GM12878 (cell line): ENCODE measurements around the gene CCND2.

ENCODE experiments used
- CHD1 ChIP-seq: IDR thresholded peaks from 2 replicates; pipeline ENCODE4 v1.6.1; 2012; ENCODE audit warnings: low read depth, low read length, improper control_type of control experiment
- CHD2 ChIP-seq: IDR thresholded peaks from 2 replicates; pipeline ENCODE4 v1.6.1; 2011; ENCODE audit warnings: low read depth, low read length, improper control_type of control experiment, borderline replicate concordance
- E4F1 ChIP-seq: fragments of 450-650 bp; IDR thresholded peaks from 2 replicates; pipeline ENCODE4 v1.6.1; 2018; ENCODE audit warnings: borderline replicate concordance, mild to moderate bottlenecking; ENCODE audit not compliant: partially characterized antibody
- EGR1 ChIP-seq, 2 experiments: IDR thresholded peaks; 1 replicate in 1 of 2; 2 replicates in 1 of 2; pipeline ENCODE4 v1.6.1; 2011 to 2012; ENCODE audit warnings: low read depth in 2 of 2, low read length in 2 of 2, borderline replicate concordance in 1 of 2, mild to moderate bottlenecking in 1 of 2, moderate library complexity in 1 of 2
- ESRRA ChIP-seq: IDR thresholded peaks from 2 replicates; pipeline ENCODE4 v1.6.1; 2012; ENCODE audit warnings: mild to moderate bottlenecking, low read length, improper control_type of control experiment
- POLR2A ChIP-seq: IDR thresholded peaks from 2 replicates; pipeline ENCODE4 v1.6.1; 2011; ENCODE audit warnings: low read depth, mild to moderate bottlenecking, low read length
- RCOR1 ChIP-seq: conservative IDR thresholded peaks from 2 replicates; pipeline ENCODE4 v1.6.1; 2012; ENCODE audit warnings: low read depth, low read length, improper control_type of control experiment
- TARDBP ChIP-seq: IDR thresholded peaks from 2 replicates; pipeline ENCODE4 v1.6.1; 2016; ENCODE audit warnings: borderline replicate concordance
- TBL1XR1 ChIP-seq: IDR thresholded peaks from 2 replicates; pipeline ENCODE4 v1.6.1; 2012; ENCODE audit warnings: low read depth, low read length, improper control_type of control experiment
- ZNF274 ChIP-seq: IDR thresholded peaks from one replicate; pipeline ENCODE4 v1.8.0; 2011; ENCODE audit not compliant: insufficient read length, insufficient read depth
- TF ChIP-seq, protein P1 (sequence below), 3 experiments: IDR thresholded peaks in 2 of 3; conservative IDR thresholded peaks in 1 of 3; 2 replicates each; pipeline ENCODE4 v1.5.1; 2011; ENCODE audit warnings: low read depth in 3 of 3, low read length in 3 of 3, mild to moderate bottlenecking in 3 of 3, control low read depth in 2 of 3, moderate library complexity in 2 of 3, inconsistent platforms in 1 of 3, mixed read lengths in 1 of 3; ENCODE audit not compliant: control insufficient read depth in 2 of 3, insufficient read depth in 1 of 3; ENCODE audit errors: extremely low read depth in 1 of 3
- TF ChIP-seq, protein P2 (sequence below): IDR thresholded peaks from 2 replicates; pipeline ENCODE4 v1.6.1; 2011; ENCODE audit warnings: low read depth, mild to moderate bottlenecking, low read length, moderate library complexity, borderline replicate concordance; ENCODE audit errors: extremely low read depth

- TF ChIP-seq, protein P1, sequence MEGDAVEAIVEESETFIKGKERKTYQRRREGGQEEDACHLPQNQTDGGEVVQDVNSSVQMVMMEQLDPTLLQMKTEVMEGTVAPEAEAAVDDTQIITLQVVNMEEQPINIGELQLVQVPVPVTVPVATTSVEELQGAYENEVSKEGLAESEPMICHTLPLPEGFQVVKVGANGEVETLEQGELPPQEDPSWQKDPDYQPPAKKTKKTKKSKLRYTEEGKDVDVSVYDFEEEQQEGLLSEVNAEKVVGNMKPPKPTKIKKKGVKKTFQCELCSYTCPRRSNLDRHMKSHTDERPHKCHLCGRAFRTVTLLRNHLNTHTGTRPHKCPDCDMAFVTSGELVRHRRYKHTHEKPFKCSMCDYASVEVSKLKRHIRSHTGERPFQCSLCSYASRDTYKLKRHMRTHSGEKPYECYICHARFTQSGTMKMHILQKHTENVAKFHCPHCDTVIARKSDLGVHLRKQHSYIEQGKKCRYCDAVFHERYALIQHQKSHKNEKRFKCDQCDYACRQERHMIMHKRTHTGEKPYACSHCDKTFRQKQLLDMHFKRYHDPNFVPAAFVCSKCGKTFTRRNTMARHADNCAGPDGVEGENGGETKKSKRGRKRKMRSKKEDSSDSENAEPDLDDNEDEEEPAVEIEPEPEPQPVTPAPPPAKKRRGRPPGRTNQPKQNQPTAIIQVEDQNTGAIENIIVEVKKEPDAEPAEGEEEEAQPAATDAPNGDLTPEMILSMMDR (IDR thresholded peaks at IDR 0.05 in 2 of 3, conservative IDR thresholded peaks at IDR 0.05 in 1 of 3; ENCODE audit: control insufficient read depth in 2 of 3, extremely low read depth in 1 of 3, insufficient read depth in 1 of 3, low read depth in 3 of 3, low read length in 3 of 3), result no peak
- TF ChIP-seq CHD1 (no peak), ESRRA (no peak), CHD2 (no peak), TBL1XR1 (no peak), ZNF274 (no peak), TARDBP (no peak), RCOR1 (no peak), POLR2A (peak; percentile 52), EGR1 (IDR thresholded peaks at IDR 0.05; ENCODE audit: borderline replicate concordance in 1 of 2, low read depth in 2 of 2, low read length in 2 of 2) (no peak), E4F1 (no peak)
- TF ChIP-seq, protein P2, sequence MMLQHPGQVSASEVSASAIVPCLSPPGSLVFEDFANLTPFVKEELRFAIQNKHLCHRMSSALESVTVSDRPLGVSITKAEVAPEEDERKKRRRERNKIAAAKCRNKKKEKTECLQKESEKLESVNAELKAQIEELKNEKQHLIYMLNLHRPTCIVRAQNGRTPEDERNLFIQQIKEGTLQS, result no peak
Observed at GRCh38 chr12:4288296-4289131, 15.0 kb downstream of the CCND2 start.
